Measurements from ENCODE around the gene HIVEP3.
"Not testable (repeated sequence)": the region's sequence is repeated elsewhere in the genome, so short reads cannot be mapped to it uniquely, and the experiment has no call there.

HIVEP3 gene

GRCh38 chr1:41557751-41558455 is 360.8 kb downstream of the HIVEP3 start:
- no peak for DNase-seq (ENCODE audit: low read depth)

- not testable (repeated sequence) for DNase-seq (ENCODE audit: low read depth)
These were observed 364.0 kb downstream of the HIVEP3 start for GRCh38 chr1:41554746-41555145.

- no peak for DNase-seq (ENCODE audit: low read depth)
These were observed 370.8 kb downstream of the HIVEP3 start for GRCh38 chr1:41547781-41548560.

- DNase-seq (ENCODE audit: low read depth) = no peak
These were observed 371.4 kb downstream of the HIVEP3 start for GRCh38 chr1:41547336-41547735.

- DNase-seq (ENCODE audit: low read depth) = no peak
These were observed 371.9 kb downstream of the HIVEP3 start for GRCh38 chr1:41546833-41547135.

- no peak for DNase-seq (ENCODE audit: low read depth)
These were observed 372.5 kb downstream of the HIVEP3 start for GRCh38 chr1:41545996-41546832.

GRCh38 chr1:41542196-41542930 is 376.4 kb downstream of the HIVEP3 start:
- no peak for DNase-seq (ENCODE audit: low read depth)

GRCh38 chr1:41541592-41541952 is 377.1 kb downstream of the HIVEP3 start:
- no peak for DNase-seq (ENCODE audit: low read depth)

GRCh38 chr1:41540886-41541591 is 377.7 kb downstream of the HIVEP3 start:
- DNase-seq (ENCODE audit: low read depth) = no peak

- no peak for DNase-seq (ENCODE audit: low read depth)
These were observed 378.7 kb downstream of the HIVEP3 start for GRCh38 chr1:41539999-41540398.

GRCh38 chr1:41539418-41539805 is 379.3 kb downstream of the HIVEP3 start:
- no peak for DNase-seq (ENCODE audit: low read depth)

- DNase-seq (ENCODE audit: low read depth) = no peak
These were observed 379.8 kb downstream of the HIVEP3 start for GRCh38 chr1:41538741-41539417.

GRCh38 chr1:41537788-41538351 is 380.9 kb downstream of the HIVEP3 start:
- DNase-seq (ENCODE audit: low read depth) = no peak

- DNase-seq (ENCODE audit: low read depth) = no peak
These were observed 381.5 kb downstream of the HIVEP3 start for GRCh38 chr1:41537251-41537650.

- DNase-seq (ENCODE audit: low read depth) = no peak
These were observed 382.3 kb downstream of the HIVEP3 start for GRCh38 chr1:41536361-41536802.

- no peak for DNase-seq (ENCODE audit: low read depth)
These were observed 383.0 kb downstream of the HIVEP3 start for GRCh38 chr1:41535716-41536115.

- no peak for DNase-seq (ENCODE audit: low read depth)
These were observed 383.4 kb downstream of the HIVEP3 start for GRCh38 chr1:41535276-41535675.

- no peak for DNase-seq (ENCODE audit: low read depth)
These were observed 384.3 kb downstream of the HIVEP3 start for GRCh38 chr1:41534181-41535076.

- no peak for DNase-seq (ENCODE audit: low read depth)
These were observed 385.0 kb downstream of the HIVEP3 start for GRCh38 chr1:41533731-41534080.

Data from stimulated activated CD8-positive, alpha-beta memory T cell treated with anti-CD3 and anti-CD28 coated beads, Interleukin-15, amount 100 ng/mL, for 24 hours (primary cell).